ENCODE results near the gene CLCN3.
A peak's percentile ranks its signal among the peaks of the same experiment; 100 is the strongest.

The CLCN3 gene

GRCh38 chr4:169611157-169611556 is 9.2 kb upstream of the CLCN3 start:
- peak overlapping the region; percentile 87 for H3K4me3 ChIP-seq (replicated peaks; ENCODE audit: low read depth, low read length)
- TF ChIP-seq CTCF (IDR thresholded peaks at IDR 0.05; ENCODE audit: low read length, missing control alignments) = no peak
- no peak for DNase-seq (ENCODE audit: low read depth)

GRCh38 chr4:169611991-169612870 is 8.1 kb upstream of the CLCN3 start, which contains the start of gene NEK1:
TSS of gene NEK1 (minus strand) at chr4:169612583. CDS start at chr4:169602630, 9,953 bp downstream.
- H3K4me3 ChIP-seq (replicated peaks; ENCODE audit: low read depth, low read length) = peak within 1 kb of the TSS; percentile 87
- DNase-seq (ENCODE audit: low read depth) = peak; percentile 91
- TF ChIP-seq CTCF (IDR thresholded peaks at IDR 0.05; ENCODE audit: low read length, missing control alignments) = no peak

- DNase-seq (ENCODE audit: low read depth) = peak; percentile 82
- peak; percentile 77 for TF ChIP-seq CTCF (IDR thresholded peaks at IDR 0.05; ENCODE audit: low read length, missing control alignments)
- H3K4me3 ChIP-seq (replicated peaks; ENCODE audit: low read depth, low read length) = peak overlapping the region; percentile 87
Observed at GRCh38 chr4:169612871-169613859, 7.2 kb upstream of the CLCN3 start.

- TF ChIP-seq CTCF (IDR thresholded peaks at IDR 0.05; ENCODE audit: low read length, missing control alignments) = no peak
- H3K4me3 ChIP-seq (replicated peaks; ENCODE audit: low read depth, low read length) = no peak overlapping the region
- no peak for DNase-seq (ENCODE audit: low read depth)
Observed at GRCh38 chr4:169615467-169616106, 4.8 kb upstream of the CLCN3 start.

GRCh38 chr4:169616846-169617245 is 3.5 kb upstream of the CLCN3 start:
- DNase-seq (ENCODE audit: low read depth) = no peak
- no peak overlapping the region for H3K4me3 ChIP-seq (replicated peaks; ENCODE audit: low read depth, low read length)
- no peak for TF ChIP-seq CTCF (IDR thresholded peaks at IDR 0.05; ENCODE audit: low read length, missing control alignments)

GRCh38 chr4:169617306-169617705 is 3.1 kb upstream of the CLCN3 start:
- H3K4me3 ChIP-seq (replicated peaks; ENCODE audit: low read depth, low read length) = no peak overlapping the region
- DNase-seq (ENCODE audit: low read depth) = no peak
- no peak for TF ChIP-seq CTCF (IDR thresholded peaks at IDR 0.05; ENCODE audit: low read length, missing control alignments)
